GM20000 (cell line): Measurements from ENCODE around the gene TBC1D24.

ENCODE experiments used
- DNase-seq: peaks from one replicate; pipeline ENCODE4 v3.0.0; 2012; ENCODE audit warnings: low spot score
- CTCF ChIP-seq: IDR thresholded peaks from 2 replicates; pipeline ENCODE4 v1.5.1; 2012; ENCODE audit warnings: mild to moderate bottlenecking, control low read depth; ENCODE audit errors: extremely low read depth, missing control alignments

Gene TBC1D24

GRCh38 chr16:2482249-2482648, 7.3 kb downstream of the TBC1D24 start:
- TF ChIP-seq CTCF: no peak
- DNase-seq: no peak

- DNase-seq: no peak
- TF ChIP-seq CTCF: no peak
Measured at GRCh38 chr16:2482708-2483534, 8.0 kb downstream of the TBC1D24 start.

- no peak for TF ChIP-seq CTCF
- DNase-seq: no peak
Measured at GRCh38 chr16:2483939-2484897, 9.3 kb downstream of the TBC1D24 start.

- DNase-seq: no peak
- TF ChIP-seq CTCF: no peak
Measured at GRCh38 chr16:2484898-2485508, 10.1 kb downstream of the TBC1D24 start.

- no peak for TF ChIP-seq CTCF
- DNase-seq: no peak
Measured at GRCh38 chr16:2485811-2486507, 11.0 kb downstream of the TBC1D24 start.

GRCh38 chr16:2486645-2487516, 12.0 kb downstream of the TBC1D24 start:
- peak; percentile 40 for TF ChIP-seq CTCF
- peak; percentile 85 for DNase-seq
